ENCODE data around the gene SLAMF9. TPM values are rescaled to one million over a fixed set of nuclear protein-coding genes. Genes with fewer than 3 reads are reported as not detected.

SLAMF9 gene
- total and polyA plus RNA-seq, 2 donors (not counting 3 experiments of a cell fraction or from before 2014, with no cell fraction given): not detected

GRCh38 chr1:159949981-159950381, 4.1 kb downstream of the SLAMF9 start:
- no peaks in the 10 kb centered on the region for H3K9me1 ChIP-seq (replicated peaks; ENCODE audit: control insufficient read depth, extremely low read depth, insufficient read depth, low read length)
- intact Hi-C loops (cut with micrococcal nuclease) (no loop called here), dilution Hi-C loops (cut with MboI; ENCODE audit: extremely low pct_ligation_motif_present, low sequenced_read_pairs) (no loop called here)
- FAIRE-seq (no peak), DNase-seq (ENCODE audit: low read depth, low spot score) (no peak)
- no peak overlapping the region for H3K4me3 ChIP-seq (replicated peaks in 1 of 3; ENCODE audit: insufficient read depth in 1 of 3, low read depth in 1 of 3, low read length in 3 of 3)
- no peaks in the 10 kb centered on the region for H3K36me3 ChIP-seq (ENCODE audit: control insufficient read depth in 2 of 2, extremely low read depth in 1 of 2, insufficient read depth in 2 of 2, low read length in 2 of 2)
- CTCF ChIA-PET: interaction anchor here (1.0 to 1.8 kb wide), 3 partner anchors 8 to 151 kb away, joined by 3 to 4 read pairs (median 4); no protein-coding TSS in a partner anchor
- TF ChIP-seq GATA2 (IDR thresholded peaks at IDR 0.05; ENCODE audit: insufficient read depth, insufficient read length, low read depth, low read length) (no peak), JUN (IDR thresholded peaks at IDR 0.05; ENCODE audit: borderline replicate concordance, insufficient read depth, insufficient read length, low read depth) (no peak), MAX (IDR thresholded peaks at IDR 0.05; ENCODE audit: insufficient read depth, insufficient read length) (no peak), MYC (IDR thresholded peaks at IDR 0.05; ENCODE audit: low read depth, low read length) (no peak), EZH2 (IDR thresholded peaks at IDR 0.05; ENCODE audit: borderline replicate concordance, low read depth, low read length, severe bottlenecking) (no peak), POLR2AphosphoS5 (IDR thresholded peaks at IDR 0.05; ENCODE audit: insufficient read depth, low read depth, low read length) (no peak), CTCF (IDR thresholded peaks at IDR 0.05; ENCODE audit: extremely low read depth in 1 of 2, insufficient read depth in 1 of 2, low read depth in 1 of 2, low read length in 2 of 2) (no peak), POLR2A (IDR thresholded peaks at IDR 0.05; ENCODE audit: low read depth, low read length) (no peak), FOS (IDR thresholded peaks at IDR 0.05; ENCODE audit: borderline replicate concordance, insufficient read depth, low read length) (no peak)
- no TSS peak for BruUV-seq (replicated peaks)
- peaks cover 34 to 37% of the 10 kb centered on the region in 2 experiments for H3K27me3 ChIP-seq (ENCODE audit: control insufficient read depth in 2 of 2, insufficient read depth in 2 of 2, low read length in 2 of 2)
- no peak overlapping the region for H3K27ac ChIP-seq (ENCODE audit: insufficient read depth, low read depth, low read length)
- H3K9me3 ChIP-seq (replicated peaks; ENCODE audit: control insufficient read depth, insufficient read depth, low read length): no peaks in the 10 kb centered on the region
- peaks cover 5% of the 10 kb centered on the region for H3K4me1 ChIP-seq (ENCODE audit: control insufficient read depth, extremely low read depth, insufficient read depth, low read length)
- no peak overlapping the region for H3K9ac ChIP-seq (replicated peaks; ENCODE audit: extremely low read depth, insufficient read depth, low read length)
- H4K20me1 ChIP-seq (replicated peaks; ENCODE audit: control insufficient read depth, extremely low read depth, insufficient read depth, low read length): no peaks in the 10 kb centered on the region
- POLR2A ChIA-PET: no interaction called here
- no peak overlapping the region for H3K4me2 ChIP-seq (ENCODE audit: insufficient read depth, low read length)
- H2AFZ ChIP-seq (ENCODE audit: low read depth, low read length): no peak overlapping the region
- no peaks in the 10 kb centered on the region for H3K79me2 ChIP-seq (ENCODE audit: control insufficient read depth, insufficient read depth, low read length)

All from endothelial cell of umbilical vein (primary cell).